A204.1 (cell line): ENCODE results near the gene ST6GALNAC4.
"Not testable (repeated sequence)": the region's sequence is repeated elsewhere in the genome, so short reads cannot be mapped to it uniquely, and the experiment has no call there.

Experiments
- FAIRE-seq: peaks from 2 replicates; lab custom pipeline; 2012; peaks lifted over from hg19 to GRCh38; lab: Jason Lieb, UNC

ST6GALNAC4 gene

DNA sequence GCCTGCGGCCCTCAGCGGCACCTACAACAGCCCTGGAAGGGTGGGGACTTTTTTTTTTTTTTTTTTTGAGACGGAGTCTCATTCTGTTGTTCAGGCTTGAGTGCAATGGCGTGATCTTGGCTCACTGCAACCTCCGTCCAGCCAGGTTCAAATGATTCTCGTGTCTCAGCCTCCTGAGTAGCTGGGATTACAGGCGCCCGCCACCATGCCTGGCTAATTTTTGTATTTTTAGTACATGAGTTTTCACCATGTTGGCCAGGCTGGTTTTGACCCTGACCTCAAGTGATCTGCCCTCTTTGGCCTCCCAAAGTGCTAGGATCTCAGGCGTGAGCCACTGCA, 46.7 kb downstream of the ST6GALNAC4 start:
- FAIRE-seq, result not testable (repeated sequence)

GRCh38 chr9:127869310-127870152, 47.3 kb downstream of the ST6GALNAC4 start:
- no peak for FAIRE-seq

- no peak for FAIRE-seq
Observed at GRCh38 chr9:127868278-127868902, 48.5 kb downstream of the ST6GALNAC4 start.

- no peak for FAIRE-seq
Observed at GRCh38 chr9:127867356-127868277, 49.2 kb downstream of the ST6GALNAC4 start.

- no peak for FAIRE-seq
Observed at GRCh38 chr9:127866535-127866934, 50.3 kb downstream of the ST6GALNAC4 start.

DNA sequence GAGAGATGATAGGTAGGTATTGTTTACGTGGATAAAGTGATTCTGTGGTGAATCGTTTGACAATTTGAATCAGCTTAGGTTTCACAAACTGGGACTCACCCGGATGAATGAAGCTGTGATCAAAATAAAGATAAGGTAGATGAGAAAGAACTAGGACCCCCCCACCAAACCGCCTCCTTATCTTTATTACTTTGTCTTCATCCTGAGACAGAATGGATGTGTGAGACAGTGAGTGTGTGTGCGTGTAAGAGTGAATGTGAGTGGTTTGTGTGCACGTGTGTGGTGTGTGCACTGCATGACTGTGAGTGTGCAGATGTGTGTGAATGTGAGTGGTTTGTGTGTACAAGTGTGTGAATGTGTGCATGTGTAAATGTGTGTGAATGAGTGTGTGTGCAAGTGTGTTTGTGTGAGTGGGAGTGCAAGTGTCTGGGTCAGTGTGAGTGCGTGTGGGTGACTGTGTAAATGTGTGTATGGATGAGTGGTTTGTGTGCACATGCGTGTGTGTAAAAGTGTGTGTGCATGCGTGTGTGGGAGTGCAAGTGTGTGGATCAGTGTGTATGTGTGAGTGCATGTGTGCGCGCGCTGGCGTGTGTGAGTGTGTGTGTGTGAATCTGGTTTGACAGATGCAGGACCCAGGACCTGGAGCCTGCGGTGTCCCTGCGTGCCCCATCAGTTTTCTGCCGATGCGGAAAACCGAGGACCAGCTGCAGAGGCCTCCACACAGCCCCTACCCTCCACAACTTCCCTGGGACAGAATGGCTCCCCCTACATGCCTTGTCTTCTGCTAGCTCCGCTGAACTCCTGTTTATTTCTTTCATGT, 51.0 kb downstream of the ST6GALNAC4 start:
- FAIRE-seq, result no peak

DNA sequence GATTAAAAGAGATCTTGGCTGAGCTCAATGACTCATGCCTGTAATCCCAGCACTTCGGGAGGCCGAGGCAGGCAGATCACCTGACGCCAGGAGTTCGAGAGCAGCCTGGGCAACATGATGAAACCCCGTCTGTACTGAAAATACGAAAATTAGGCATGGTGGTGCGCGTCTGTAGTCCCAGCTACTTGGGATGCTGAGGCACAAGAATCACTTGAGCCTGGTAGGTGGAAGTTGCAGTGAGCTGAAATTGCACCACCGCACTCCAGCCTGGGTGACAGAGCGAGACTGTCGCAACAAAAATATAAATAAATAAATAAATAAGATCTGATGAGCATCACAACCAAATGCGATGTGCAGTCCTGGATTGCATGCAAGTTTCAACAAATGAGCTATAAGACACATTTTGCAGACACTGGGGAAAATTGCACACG, 53.6 kb downstream of the ST6GALNAC4 start:
- no peak for FAIRE-seq

DNA sequence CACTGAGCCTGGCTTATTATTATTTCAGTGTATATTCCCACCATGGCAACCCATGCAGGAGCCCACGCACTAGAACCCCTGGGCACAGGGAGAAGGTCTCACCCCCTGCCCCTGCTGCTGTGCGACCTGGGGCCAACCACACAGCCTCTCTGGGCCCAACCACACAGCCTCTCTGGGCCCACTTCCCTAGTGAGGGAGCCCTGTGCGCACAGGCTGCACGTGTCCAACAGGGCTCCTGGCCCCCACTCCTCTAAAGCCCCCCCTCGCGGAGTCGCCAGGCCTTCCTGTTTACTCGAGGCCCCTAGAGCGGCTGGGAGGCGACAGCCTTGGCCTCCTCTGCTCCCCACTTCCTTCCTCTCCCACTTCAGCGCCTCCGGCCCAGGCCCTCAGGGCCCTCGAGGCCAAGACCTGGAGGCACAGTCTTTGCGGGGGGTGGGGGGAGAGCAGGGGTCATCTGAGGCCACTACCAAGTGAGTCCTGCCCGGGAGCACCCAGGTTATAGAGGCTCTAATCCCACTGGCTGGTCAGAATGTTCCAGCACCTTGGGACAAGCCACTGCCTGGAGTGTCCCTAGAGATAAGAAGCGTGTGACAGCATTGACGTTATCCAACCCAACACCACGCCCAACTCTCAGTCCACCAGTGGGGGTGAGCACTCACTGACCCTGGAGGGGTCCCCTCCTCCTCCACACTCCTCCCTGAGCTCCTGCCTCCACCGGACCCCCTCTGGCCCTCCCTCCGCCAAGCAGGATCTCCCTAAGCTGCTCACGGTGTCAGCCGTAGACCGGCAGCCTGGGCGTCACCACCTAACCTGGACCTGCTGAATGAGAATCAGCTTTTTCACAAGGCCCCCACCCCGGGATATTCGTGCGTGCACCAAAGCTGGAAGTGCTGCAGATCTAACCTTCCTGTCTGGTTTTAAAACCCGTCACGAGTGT, 54.5 kb downstream of the ST6GALNAC4 start:
- FAIRE-seq, result no peak

DNA sequence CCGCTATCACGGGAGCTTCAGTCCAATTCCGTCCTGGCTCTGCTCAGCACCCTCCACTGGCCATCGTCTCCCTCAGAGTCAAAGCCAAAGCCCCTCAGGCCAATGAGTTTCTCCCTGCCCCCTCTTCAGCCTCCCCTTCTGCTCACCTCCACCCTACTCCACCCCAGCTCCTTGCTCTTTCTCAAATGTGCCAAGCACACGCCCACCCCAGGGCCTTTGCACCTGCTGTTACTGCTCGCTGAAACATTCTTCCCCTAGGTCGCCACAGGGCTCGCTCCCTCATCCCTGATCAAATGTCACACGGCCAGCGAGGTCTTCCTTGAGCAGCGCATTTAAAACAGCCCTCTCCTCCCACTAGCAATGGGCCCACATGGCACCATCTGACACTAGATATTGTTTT, 56.1 kb downstream of the ST6GALNAC4 start:
- no peak for FAIRE-seq

GRCh38 chr9:127860260-127860659, 56.6 kb downstream of the ST6GALNAC4 start:
- FAIRE-seq, result no peak

DNA sequence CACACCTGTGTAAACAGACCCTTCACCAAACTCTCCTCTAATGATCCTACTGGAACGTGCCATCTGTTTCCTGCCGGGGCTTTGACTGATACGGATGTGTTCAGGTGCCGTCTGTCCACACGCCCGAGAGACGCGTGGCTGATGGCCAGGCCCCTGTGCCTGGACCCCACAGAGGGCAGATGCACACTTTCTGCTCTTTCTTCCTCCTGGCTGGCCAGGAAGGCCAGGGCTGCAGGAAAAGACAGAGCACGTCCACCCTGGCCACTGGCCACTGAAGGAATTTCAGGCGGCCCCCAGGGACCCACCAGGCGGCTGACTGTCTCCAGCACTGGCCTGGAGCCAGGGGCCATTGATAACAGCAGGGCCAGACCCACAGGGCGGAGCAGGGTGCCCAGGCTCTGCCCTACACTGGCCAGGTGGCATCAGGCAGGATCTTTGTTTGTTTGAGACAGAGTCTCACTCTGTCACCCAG, 58.8 kb downstream of the ST6GALNAC4 start:
- no peak for FAIRE-seq
